ENCODE data around the gene NPHP1. TPM values are rescaled to one million over a fixed set of nuclear protein-coding genes. Genes with fewer than 3 reads are reported as not detected.
"Not testable (repeated sequence)": the region's sequence is repeated elsewhere in the genome, so short reads cannot be mapped to it uniquely, and the experiment has no call there.

Gene NPHP1
- total RNA-seq, 2 donors from 2014 or later = 7.1 to 9.2 TPM

- no peaks in the 10 kb centered on the region for H3K36me3 ChIP-seq
- H3K9me3 ChIP-seq = no peaks in the 10 kb centered on the region
- TF ChIP-seq CTCF (IDR thresholded peaks at IDR 0.05) = no peak
- ATAC-seq (ENCODE audit: insufficient number of reproducible peaks, low FRiP score, low read depth) (no peak), DNase-seq (ENCODE audit: low spot score) (no peak)
- H3K4me1 ChIP-seq (ENCODE audit: control insufficient read depth in 1 of 2, low read depth in 2 of 2) = peaks cover 6 to 12% of the 10 kb centered on the region in 2 donors
- no peak overlapping the region for H3K4me3 ChIP-seq
- H3K27me3 ChIP-seq (replicated peaks; ENCODE audit: insufficient read depth) = no peaks in the 10 kb centered on the region
- H3K27ac ChIP-seq = no peak overlapping the region
Measured at GRCh38 chr2:110215566-110216158, 10.8 kb upstream of the NPHP1 start.

GRCh38 chr2:110215091-110215490 lies 10.3 kb upstream of the NPHP1 start:
- peaks cover 6 to 13% of the 10 kb centered on the region in 2 donors for H3K4me1 ChIP-seq (ENCODE audit: control insufficient read depth in 1 of 2, low read depth in 2 of 2)
- no peak for TF ChIP-seq CTCF (IDR thresholded peaks at IDR 0.05)
- no peak for DNase-seq (ENCODE audit: low spot score)
- ATAC-seq (ENCODE audit: insufficient number of reproducible peaks, low FRiP score, low read depth) = no peak
- H3K36me3 ChIP-seq = no peaks in the 10 kb centered on the region
- no peak overlapping the region for H3K27ac ChIP-seq
- no peaks in the 10 kb centered on the region for H3K9me3 ChIP-seq
- H3K4me3 ChIP-seq = no peak overlapping the region
- H3K27me3 ChIP-seq (replicated peaks; ENCODE audit: insufficient read depth) = no peaks in the 10 kb centered on the region

- DNase-seq (ENCODE audit: low spot score); H3K9me3 ChIP-seq; H3K27me3 ChIP-seq (replicated peaks; ENCODE audit: insufficient read depth); H3K4me3 ChIP-seq; H3K27ac ChIP-seq; ATAC-seq (ENCODE audit: insufficient number of reproducible peaks, low FRiP score, low read depth); H3K36me3 ChIP-seq: not testable (repeated sequence)
- H3K4me1 ChIP-seq (ENCODE audit: control insufficient read depth in 1 of 2, low read depth in 2 of 2) = peaks cover 6 to 13% of the 10 kb centered on the region in 2 donors
Measured at GRCh38 chr2:110213522-110213921, 8.7 kb upstream of the NPHP1 start.

- peak within 1 kb of the TSS; percentile 71 to 72 for H3K27ac ChIP-seq
- no peaks in the 10 kb centered on the region for H3K27me3 ChIP-seq (replicated peaks; ENCODE audit: insufficient read depth)
- H3K4me3 ChIP-seq = peak within 1 kb of the TSS; percentile 85
- ATAC-seq (ENCODE audit: insufficient number of reproducible peaks, low FRiP score, low read depth) (peak; percentile 68), DNase-seq (ENCODE audit: low spot score) (peak; percentile 7)
- H3K36me3 ChIP-seq = no peaks in the 10 kb centered on the region
- no peak for TF ChIP-seq CTCF (IDR thresholded peaks at IDR 0.05)
- peaks cover 6 to 13% of the 10 kb centered on the region in 2 donors for H3K4me1 ChIP-seq (ENCODE audit: control insufficient read depth in 1 of 2, low read depth in 2 of 2)
- no peaks in the 10 kb centered on the region for H3K9me3 ChIP-seq
Measured at GRCh38 chr2:110211938-110212858, 7.4 kb upstream of the NPHP1 start, which contains the start of gene MTLN. TSS of gene MTLN (minus strand) at chr2:110212547. CDS start at chr2:110212525, 22 bp downstream.

GRCh38 chr2:110205660-110206455 lies 1.0 kb upstream of the NPHP1 start:
- H3K4me3 ChIP-seq = peak overlapping the region; percentile 80
- ATAC-seq (ENCODE audit: insufficient number of reproducible peaks, low FRiP score, low read depth) (no peak), DNase-seq (ENCODE audit: low spot score) (no peak)
- TF ChIP-seq CTCF (IDR thresholded peaks at IDR 0.05) = no peak
- no peak overlapping the region for H3K27ac ChIP-seq
- peaks cover 5 to 20% of the 10 kb centered on the region in 2 donors for H3K4me1 ChIP-seq (ENCODE audit: control insufficient read depth in 1 of 2, low read depth in 2 of 2)
- H3K36me3 ChIP-seq = no peaks in the 10 kb centered on the region
- H3K9me3 ChIP-seq = no peaks in the 10 kb centered on the region
- H3K27me3 ChIP-seq (replicated peaks; ENCODE audit: insufficient read depth) = no peaks in the 10 kb centered on the region

All from thoracic aorta (tissue), 2 donors.